Effector CD8-positive, alpha-beta T cell (primary cell): Measurements from ENCODE around the gene SSH3.

ENCODE experiments used
- DNase-seq: peaks from one replicate; lab custom pipeline; 2025; lab: John Stamatoyannopoulos, UW

SSH3 gene

DNA sequence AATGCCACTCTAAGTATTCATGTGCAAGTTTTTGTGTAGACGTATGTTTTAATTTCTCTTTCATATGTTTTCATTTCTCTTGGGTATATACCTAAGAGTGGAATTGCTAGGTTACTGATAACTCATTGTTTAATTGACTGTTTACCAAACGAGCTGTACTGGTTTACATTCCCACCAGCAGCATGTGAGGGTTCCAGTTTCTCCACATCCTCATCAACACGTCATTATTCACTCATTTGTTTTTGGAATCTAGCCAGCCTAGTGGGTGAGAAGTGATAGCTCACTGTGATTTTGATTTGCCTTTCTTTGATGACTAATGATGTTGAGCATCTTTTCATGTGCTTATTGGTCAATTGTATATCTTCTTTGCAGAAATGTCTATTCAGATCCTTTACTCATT is 10.2 kb upstream of the SSH3 start:
- no peak for DNase-seq

DNA sequence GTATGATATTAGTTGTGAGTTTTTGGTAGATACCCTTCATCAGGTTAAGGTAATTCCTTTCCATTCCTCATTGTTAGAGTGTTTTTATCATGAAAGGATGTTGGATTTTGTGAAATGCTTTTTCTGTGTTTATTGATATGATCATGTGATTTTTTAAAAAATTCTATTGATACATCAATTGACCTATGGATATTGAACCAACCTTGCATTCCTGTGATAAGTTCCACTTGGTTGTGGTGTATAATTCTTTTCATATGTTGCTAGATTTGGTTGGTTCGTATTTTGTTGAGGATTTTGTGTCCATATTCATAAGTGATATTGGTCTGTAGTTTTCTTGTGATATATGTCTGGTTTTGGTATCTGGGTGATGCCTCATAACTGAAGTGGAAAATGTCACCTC is 7.5 kb upstream of the SSH3 start:
- DNase-seq, result no peak

DNA sequence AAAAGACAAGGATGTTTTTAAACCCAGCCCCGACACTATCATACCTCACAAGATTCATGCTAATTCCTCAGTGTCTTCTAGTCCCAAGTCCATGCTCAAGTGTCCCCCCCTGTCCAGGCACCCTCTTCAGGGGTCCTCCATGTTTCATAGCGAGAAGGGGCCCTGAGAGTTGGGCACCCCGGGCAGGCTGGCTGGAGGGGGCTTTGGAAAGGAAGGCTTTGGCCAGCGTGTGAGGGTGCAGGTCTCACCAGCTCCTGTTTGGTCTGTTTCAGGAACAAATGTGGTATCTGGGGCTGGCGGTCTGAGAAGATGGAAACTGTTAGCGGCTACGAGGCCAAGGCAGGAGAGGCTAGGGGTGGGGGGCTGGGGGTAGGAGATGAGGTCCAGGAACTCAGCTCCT is 4.5 kb upstream of the SSH3 start:
- no peak for DNase-seq

DNA sequence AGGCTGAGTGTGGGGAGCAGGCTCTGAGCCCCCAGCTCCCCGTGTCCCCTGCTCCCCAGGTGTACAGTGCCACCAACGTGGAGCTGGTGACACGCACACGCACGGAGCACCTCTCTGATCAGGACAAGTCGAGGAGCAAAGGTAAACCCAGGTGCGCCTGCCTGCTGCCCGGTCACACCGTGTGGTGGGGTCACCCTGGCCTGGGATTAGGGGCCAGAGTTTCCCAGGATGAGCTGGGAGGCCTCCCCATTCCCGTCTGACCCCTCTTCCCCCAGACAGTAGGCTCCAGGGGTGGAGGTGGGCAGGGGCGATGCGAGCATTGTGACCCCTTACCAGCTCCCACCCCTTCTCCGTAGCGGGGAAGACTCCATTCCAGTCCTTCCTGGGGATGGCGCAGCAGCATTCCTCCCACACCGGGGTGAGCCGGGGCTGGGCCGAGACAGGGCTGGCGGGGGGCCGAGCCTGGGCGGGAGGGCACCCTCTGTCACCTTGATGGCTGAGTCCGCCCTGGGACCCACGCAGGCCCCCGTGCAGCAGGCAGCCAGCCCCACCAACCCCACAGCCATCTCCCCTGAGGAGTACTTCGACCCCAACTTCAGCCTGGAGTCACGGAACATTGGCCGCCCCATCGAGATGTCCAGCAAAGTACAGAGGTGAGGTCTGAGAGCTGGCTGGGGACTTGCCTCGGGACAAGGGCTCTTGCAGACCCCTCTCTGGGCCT is 3.7 kb upstream of the SSH3 start:
- no peak for DNase-seq

DNA sequence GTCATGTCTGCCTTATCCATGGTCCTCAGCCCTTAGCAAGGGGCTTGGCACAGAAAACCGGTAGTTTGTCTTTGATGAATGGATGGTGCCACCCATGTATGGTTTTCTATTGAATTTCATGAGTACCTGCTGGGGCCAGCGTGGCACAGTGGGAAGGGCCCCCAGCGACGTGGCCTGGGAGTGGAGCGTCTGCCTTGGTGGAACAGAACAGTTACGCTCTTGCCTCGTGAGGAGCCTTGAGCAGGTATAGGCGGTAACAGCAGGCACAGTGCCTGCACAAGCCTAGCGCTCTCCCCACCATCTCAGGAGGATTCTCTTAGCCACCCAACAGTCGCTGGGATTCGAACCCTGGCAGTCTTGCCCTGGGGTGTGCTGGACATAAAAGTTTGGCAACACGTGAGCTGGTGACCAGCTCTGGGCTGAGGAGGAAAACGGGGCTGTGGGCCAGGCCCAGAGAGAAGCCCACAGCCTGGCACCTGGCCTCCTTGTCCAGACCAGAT is 3.0 kb upstream of the SSH3 start:
- no peak for DNase-seq

DNA sequence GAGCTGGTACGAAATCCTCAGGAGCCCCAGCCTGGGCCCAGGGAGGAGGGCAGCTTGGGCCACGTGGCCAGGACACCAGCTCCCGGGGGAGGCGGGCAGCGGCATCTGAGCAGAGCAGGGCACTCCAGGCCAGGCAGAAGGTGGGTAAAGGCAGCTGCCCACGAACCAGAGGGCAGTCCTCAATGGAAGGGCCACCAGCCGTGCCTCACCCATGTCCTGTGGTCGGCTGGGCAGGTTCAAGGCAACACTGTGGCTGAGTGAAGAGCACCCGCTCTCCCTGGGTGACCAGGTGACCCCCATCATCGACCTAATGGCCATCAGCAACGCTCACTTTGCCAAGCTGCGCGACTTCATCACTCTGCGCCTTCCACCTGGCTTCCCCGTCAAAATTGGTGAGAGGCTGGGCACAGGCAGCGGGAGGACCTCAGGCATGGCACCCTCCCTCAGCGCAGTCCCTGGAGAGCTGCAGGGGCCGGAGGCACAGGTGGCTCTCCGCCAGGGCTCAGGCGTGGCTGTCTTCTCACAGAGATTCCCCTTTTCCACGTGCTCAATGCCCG is 2.5 kb upstream of the SSH3 start:
- DNase-seq, result no peak

DNA sequence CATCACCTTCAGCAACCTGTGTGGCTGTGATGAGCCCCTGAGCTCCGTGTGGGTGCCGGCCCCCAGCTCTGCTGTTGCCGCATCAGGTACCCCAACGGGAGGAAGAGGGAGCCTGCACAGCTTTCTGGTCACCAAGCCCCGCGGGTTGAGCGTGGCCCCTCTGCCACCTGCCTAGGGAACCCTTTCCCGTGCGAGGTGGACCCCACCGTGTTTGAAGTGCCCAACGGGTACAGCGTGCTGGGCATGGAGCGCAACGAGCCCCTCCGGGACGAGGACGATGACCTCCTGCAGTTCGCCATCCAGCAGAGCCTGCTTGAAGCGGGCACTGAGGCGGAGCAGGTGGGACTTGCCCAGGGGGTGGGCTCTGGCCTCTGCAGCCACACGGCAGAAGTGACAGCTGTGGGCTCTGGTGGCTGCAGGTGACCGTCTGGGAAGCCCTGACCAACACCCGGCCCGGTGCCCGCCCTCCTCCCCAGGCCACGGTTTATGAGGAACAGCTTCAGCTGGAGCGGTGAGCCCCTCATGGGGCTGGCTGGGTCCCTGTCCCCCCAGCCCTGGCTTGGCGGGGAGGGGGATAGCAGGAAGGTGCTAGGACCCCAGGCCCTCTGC is 1.9 kb upstream of the SSH3 start:
- DNase-seq, result no peak

DNA sequence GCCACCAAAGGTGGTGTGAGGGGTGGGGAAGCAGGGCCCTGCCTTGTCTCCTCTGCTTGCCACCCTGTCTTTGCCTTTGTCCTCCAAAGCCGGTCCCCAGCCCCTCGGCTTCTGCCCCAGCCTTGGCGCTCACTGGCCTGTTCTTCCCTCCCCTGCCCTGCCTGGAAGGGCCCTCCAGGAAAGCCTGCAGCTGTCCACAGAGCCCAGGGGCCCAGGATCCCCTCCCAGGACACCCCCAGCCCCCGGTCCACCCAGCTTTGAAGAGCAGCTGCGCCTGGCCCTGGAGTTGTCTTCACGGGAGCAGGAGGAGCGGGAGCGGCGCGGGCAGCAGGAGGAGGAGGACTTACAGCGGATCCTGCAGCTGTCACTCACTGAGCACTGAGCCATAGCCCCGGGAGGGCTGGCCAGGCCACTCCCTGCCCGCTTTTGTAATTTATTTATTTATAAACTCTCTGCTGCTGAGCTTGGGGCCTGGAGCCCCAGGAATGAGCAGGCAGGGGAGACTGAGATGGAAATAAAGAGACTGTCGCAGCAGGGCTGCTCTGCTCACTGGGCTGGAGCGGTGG is 1.3 kb upstream of the SSH3 start:
- no peak for DNase-seq

DNA sequence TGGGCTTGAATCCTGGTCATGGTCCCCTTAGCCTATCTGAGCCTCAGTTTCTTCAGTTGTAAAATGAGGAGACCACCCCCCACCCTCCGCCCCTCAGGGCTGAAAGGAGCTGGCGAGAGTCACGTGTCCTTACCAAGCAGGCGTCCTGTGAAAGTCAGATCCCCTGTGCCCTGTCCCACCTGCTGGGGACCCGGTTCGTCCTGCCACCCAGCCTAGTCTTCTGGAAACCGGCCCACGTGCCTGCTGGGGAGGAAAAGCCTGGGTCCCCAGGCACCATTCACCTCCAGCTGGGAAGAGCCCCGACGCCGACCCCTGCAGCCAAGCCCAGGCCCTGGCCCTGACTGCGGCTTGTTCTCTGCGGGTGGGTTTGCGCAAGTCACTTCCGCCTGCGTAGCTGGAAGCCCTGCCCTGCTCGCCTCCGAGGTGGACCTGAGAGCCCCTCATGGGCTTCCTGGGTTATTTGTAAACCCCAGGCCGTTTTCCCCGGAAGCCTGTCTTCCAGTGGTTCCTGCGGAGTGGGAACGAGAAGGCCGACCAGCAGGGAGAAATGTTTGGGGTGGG is 679 bp upstream of the SSH3 start:
- no peak for DNase-seq

DNA sequence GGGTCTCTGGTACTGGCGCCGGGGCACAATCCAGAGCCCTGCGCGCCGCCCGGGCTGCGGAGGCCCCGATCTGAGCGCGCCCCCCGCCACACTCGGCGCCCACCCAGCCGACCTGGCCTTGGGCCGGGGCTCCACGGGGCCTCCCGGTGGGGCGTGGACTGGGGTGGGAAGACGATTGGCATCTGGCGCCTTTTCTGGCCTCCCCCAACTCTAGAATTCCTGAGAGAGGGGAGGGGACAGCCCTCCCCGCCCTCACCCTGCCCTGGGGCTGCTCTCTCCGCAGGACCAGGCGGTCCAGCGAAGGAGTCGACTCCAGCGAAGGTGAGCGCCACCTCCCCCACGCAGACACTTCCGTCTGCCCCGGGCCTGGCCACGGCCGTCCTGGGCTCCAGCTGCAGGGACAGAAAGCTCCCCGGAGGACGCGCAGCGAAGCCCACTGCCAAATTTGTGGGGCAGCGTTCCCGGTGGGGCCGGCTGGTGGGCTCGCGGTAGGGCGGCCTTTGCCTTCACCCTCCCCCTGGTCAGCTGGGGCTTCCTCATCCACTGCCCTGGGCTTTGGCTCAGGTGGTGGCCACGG is 593 bp downstream of the SSH3 start:
- no peak for DNase-seq

DNA sequence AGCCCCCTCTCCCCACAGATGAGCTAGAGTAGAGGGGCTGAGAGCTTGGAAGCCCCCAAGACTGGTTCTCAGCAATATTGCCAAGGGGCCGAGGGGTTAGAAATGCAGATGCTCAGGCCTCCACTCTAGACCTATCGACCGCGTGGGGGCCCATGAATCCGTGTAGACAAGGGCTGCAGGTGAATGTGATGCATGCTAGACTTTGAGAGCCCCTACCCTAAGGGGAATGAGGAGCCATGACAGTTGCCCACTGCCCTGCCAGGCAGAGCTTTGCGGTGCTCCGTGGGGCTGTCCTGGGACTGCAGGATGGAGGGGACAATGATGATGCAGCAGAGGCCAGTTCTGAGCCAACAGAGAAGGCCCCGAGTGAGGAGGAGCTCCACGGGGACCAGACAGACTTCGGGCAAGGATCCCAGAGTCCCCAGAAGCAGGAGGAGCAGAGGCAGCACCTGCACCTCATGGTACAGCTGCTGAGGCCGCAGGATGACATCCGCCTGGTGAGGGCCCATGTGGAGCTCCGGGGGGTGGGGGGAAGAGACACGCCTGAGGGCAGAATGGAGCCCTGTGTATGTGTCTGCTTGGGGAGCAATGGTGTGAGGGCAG is 1.3 kb downstream of the SSH3 start:
- DNase-seq, result no peak

DNA sequence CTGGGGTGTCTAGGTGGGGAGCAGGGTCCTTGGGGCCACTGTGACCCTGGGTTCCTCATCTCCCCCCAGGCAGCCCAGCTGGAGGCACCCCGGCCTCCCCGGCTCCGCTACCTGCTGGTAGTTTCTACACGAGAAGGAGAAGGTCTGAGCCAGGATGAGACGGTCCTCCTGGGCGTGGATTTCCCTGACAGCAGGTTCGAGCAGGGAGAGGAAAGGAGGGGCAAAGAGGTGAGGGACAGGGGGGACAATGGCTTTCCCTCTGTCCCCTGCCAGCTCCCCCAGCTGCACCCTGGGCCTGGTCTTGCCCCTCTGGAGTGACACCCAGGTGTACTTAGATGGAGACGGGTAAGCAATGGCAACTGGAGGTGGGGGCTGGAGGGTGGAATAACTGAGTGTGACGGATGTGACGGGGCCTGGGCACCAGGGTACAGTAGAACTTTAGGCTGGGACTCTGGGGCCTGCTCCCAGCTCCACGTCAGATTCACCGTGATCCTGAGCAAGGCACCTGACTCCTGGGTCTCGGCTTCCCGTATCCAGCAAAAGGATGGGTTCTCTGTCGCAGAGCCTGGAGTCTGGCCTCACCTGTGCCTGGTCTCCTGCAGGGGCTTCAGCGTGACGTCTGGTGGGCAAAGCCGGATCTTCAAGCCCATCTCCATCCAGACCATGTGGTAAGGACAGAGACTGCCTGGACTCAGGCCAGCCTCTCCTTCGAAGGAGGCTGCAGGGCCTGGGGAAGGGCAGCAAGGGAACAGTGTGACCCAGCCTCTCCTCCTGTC is 3.6 kb downstream of the SSH3 start:
- no peak for DNase-seq

DNA sequence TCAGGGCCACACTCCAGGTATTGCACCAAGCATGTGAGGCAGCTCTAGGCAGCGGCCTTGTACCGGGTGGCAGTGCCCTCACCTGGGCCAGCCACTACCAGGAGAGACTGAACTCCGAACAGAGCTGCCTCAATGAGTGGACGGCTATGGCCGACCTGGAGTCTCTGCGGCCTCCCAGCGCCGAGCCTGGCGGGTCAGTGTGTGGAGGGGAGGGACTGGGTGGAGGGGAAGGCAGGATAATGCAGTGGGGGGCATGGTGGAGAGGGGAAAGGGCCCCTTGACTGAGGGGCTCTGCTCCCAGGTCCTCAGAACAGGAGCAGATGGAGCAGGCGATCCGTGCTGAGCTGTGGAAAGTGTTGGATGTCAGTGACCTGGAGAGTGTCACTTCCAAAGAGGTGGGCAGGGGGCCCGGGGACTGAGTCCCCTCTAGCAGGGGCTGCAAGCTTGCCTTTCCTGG is 4.2 kb downstream of the SSH3 start:
- DNase-seq, result no peak

DNA sequence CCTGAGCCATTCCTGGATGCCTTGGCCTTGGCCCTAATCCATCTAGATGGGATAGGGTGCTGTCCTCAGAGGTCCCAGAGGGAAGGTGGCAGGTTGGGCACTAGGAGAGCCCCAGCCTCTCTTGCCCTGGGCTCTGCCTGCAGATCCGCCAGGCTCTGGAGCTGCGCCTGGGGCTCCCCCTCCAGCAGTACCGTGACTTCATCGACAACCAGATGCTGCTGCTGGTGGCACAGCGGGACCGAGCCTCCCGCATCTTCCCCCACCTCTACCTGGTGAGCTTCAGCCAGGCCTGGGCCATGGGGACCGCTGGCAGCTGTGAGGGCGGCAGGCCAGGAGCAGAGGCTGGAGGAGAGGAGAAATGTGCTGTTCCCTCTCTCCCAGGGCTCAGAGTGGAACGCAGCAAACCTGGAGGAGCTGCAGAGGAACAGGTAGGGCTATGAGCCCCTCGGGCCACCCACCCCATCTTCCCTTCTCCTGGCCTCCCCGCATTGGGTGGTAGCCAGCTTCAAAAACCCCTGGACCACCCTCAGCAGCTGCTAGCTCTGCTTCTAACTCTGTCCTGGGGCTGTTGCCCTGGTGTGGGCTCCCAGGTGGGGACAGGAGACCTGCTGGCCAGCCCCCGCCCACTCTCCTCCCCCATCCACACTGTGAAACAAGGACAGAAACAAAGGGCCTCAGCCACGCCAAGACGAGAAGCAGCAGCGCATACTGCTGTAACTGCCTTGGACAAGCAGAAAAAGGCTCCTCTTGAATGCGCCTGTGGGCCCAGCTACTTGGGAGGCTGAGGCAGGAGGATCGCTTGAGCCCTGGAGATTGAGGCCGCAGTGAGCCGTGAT is 4.9 kb downstream of the SSH3 start:
- DNase-seq, result no peak

DNA sequence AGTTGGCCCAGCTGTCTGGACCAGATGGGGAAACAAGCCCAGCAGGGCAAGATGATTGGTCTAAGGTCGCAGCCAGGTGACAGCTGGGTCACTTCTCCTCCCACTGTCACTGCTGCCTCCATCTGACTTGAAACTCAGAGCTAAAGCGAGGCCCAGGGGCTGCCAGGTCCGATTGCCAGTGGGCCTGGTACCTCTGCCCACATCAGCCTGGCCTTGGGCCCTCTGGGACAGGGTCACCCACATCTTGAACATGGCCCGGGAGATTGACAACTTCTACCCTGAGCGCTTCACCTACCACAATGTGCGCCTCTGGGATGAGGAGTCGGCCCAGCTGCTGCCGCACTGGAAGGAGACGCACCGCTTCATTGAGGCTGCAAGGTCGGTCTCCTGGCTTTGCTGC is 5.8 kb downstream of the SSH3 start:
- no peak for DNase-seq

DNA sequence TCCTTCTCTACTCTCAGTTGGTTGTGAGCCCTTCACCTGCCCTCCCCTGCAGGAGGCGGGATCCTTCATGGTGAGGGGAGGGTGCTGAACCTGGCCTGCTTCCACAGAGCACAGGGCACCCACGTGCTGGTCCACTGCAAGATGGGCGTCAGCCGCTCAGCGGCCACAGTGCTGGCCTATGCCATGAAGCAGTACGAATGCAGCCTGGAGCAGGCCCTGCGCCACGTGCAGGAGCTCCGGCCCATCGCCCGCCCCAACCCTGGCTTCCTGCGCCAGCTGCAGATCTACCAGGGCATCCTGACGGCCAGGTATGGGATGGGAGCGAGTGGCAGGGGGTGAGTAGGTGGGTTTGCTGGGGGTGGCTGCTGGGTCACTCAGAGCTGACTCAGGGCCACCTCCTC is 6.3 kb downstream of the SSH3 start:
- DNase-seq, result no peak

DNA sequence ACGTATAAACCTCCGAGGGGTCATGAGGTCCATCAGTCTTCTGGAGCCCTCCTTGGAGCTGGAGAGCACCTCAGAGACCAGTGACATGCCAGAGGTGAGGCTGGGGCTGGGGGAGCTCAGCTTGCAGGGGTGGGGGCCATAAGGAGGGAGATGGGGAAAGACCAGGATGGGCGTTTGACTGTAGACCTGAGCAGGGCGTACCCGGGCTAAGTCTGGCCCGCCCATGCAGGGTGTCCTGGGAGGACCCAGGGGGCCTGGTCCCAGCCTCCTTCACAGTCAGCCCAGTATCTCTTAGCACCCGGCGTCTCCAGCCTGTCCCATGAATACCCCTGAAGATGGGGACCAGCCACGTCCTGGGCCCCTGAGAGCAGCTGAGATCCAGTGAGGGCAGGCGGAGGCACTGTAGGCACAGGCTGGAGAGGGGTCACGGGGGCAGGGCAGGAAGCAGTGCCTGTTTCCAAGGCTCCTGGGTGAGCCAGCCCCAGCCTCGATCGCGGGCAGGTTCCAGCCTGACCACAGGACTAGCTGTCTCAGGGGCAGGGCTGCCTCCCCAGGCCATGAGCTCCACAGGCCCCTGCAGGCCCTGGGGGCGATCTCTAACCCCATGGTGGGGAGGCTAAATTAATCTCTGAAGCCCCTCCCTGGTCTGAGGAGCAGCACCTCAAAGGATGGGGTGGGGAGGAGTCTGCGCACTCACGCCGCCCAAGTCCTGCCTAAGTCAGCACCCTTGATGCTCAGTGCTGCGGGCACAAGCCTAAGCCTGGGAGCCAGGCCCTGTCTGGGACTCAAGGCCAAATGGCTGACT is 7.1 kb downstream of the SSH3 start:
- DNase-seq, result no peak

DNA sequence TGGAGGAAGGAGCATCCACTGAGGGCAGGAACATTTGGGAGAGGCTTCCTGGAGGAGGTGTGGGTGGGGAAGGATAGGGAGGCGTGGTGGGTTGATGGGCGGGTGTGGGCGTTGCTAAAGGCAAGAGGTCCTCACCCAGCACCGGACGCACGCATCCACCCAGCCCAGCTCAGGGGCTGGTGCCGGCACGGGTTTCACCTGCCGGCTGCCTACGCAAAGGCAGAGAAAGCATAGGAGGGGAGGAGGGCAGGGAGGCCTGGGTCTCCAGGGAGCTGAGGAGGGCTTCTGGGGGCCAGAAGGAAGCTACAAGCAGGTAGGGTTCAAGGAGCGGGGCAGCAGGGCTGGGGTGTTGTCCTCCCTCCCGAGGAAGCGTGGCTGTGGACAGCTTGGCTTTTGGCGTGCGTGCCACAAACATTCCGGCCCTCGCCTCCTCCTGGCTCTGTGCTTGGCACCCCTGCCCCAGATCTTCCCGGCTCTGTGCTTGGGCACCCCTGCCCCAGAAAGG is 7.8 kb downstream of the SSH3 start:
- DNase-seq, result no peak

DNA sequence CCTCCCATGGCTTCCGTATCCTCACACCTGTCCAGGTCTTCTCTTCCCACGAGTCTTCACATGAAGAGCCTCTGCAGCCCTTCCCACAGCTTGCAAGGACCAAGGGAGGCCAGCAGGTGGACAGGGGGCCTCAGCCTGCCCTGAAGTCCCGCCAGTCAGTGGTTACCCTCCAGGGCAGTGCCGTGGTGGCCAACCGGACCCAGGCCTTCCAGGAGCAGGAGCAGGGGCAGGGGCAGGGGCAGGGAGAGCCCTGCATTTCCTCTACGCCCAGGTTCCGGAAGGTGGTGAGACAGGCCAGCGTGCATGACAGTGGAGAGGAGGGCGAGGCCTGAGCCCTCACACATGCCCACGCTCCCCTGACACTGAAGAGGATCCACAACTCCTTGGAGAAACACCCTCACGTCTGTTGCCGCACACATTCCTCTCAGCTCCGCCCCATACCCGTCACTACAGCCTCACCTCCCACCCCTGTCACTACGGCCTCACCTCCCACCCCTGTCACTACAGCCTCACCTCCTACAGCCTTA is 8.3 kb downstream of the SSH3 start:
- DNase-seq, result no peak
